Measurements from ENCODE around the gene EHBP1. TPM values are rescaled to one million over a fixed set of nuclear protein-coding genes. Genes with fewer than 3 reads are reported as not detected.
A peak's percentile ranks its signal among the peaks of the same experiment; 100 is the strongest.

Gene EHBP1
- total RNA-seq, 1 donor from 2014 or later, result 45.8 TPM

- no peak overlapping the region for H3K27ac ChIP-seq
Observed at GRCh38 chr2:62789918-62790317, 84.4 kb downstream of the EHBP1 start.

GRCh38 chr2:62792408-62792807 is 86.9 kb downstream of the EHBP1 start:
- intact Hi-C loops (cut with DNase I), result no loop called here
- Histone ChIP-seq H3K36me3 (no peaks in the 10 kb centered on the region), H3K27me3 (ENCODE audit: low read depth) (no peaks in the 10 kb centered on the region), H3K27ac (no peak overlapping the region), H3K4me3 (no peak overlapping the region), H3K4me1 (peaks cover 5% of the 10 kb centered on the region), H3K9me3 (no peaks in the 10 kb centered on the region)
- no peak for TF ChIP-seq CTCF (IDR thresholded peaks at IDR 0.05)
- no peak for DNase-seq
- no peak for ATAC-seq

More at GRCh38 chr2:62789918-62790317, 84.4 kb downstream of the EHBP1 start:
- Histone ChIP-seq H3K27me3 (ENCODE audit: low read depth) (no peaks in the 10 kb centered on the region), H3K4me3 (no peak overlapping the region), H3K9me3 (no peaks in the 10 kb centered on the region), H3K4me1 (no peaks in the 10 kb centered on the region), H3K36me3 (no peaks in the 10 kb centered on the region)
- no peak for ATAC-seq
- intact Hi-C loops (cut with DNase I), result no loop called here
- no peak for DNase-seq
- TF ChIP-seq CTCF (IDR thresholded peaks at IDR 0.05), result no peak

- no peak for TF ChIP-seq CTCF (IDR thresholded peaks at IDR 0.05)
- intact Hi-C loops (cut with DNase I), result no loop called here
- Histone ChIP-seq H3K27me3 (ENCODE audit: low read depth) (no peaks in the 10 kb centered on the region), H3K36me3 (no peaks in the 10 kb centered on the region), H3K4me1 (peaks cover 5% of the 10 kb centered on the region), H3K9me3 (no peaks in the 10 kb centered on the region), H3K27ac (no peak overlapping the region), H3K4me3 (no peak overlapping the region)
- no peak for DNase-seq
- ATAC-seq, result no peak
Observed at GRCh38 chr2:62793213-62793612, 87.7 kb downstream of the EHBP1 start.

- H3K4me3 ChIP-seq, result no peak overlapping the region
- DNase-seq (no peak), ATAC-seq (peak in 1 of 2 donors; percentile 42)
- H3K9me3 ChIP-seq, result no peaks in the 10 kb centered on the region
- no peak overlapping the region for H3K27ac ChIP-seq
- no peaks in the 10 kb centered on the region for H3K27me3 ChIP-seq (ENCODE audit: low read depth)
- peaks cover 5% of the 10 kb centered on the region for H3K4me1 ChIP-seq
- intact Hi-C loops (cut with DNase I), result no loop called here
- H3K36me3 ChIP-seq, result no peaks in the 10 kb centered on the region
- TF ChIP-seq CTCF (IDR thresholded peaks at IDR 0.05), result no peak
Observed at GRCh38 chr2:62794791-62795190, 89.3 kb downstream of the EHBP1 start.

- no peak for TF ChIP-seq CTCF (IDR thresholded peaks at IDR 0.05)
- Histone ChIP-seq H3K4me1 (peaks cover 5% of the 10 kb centered on the region), H3K9me3 (no peaks in the 10 kb centered on the region), H3K27ac (no peak overlapping the region), H3K27me3 (ENCODE audit: low read depth) (no peaks in the 10 kb centered on the region), H3K4me3 (no peak overlapping the region), H3K36me3 (no peaks in the 10 kb centered on the region)
- no peak for ATAC-seq
- DNase-seq, result no peak
- intact Hi-C loops (cut with DNase I), result no loop called here
Observed at GRCh38 chr2:62795341-62795740, 89.8 kb downstream of the EHBP1 start.

GRCh38 chr2:62797107-62797506 is 91.6 kb downstream of the EHBP1 start:
- DNase-seq (no peak), ATAC-seq (no peak)
- intact Hi-C loops (cut with DNase I), result no loop called here
- Histone ChIP-seq H3K27me3 (ENCODE audit: low read depth) (no peaks in the 10 kb centered on the region), H3K27ac (no peak overlapping the region), H3K4me3 (no peak overlapping the region), H3K9me3 (no peaks in the 10 kb centered on the region), H3K36me3 (no peaks in the 10 kb centered on the region), H3K4me1 (peaks cover 5% of the 10 kb centered on the region)
- TF ChIP-seq CTCF (IDR thresholded peaks at IDR 0.05), result no peak

All from lower lobe of right lung (tissue), 2 donors.